Glutamatergic neuron (in vitro differentiated cells): Measurements from ENCODE around the gene AP4M1. TPM values are rescaled to one million over a fixed set of nuclear protein-coding genes. Genes with fewer than 3 reads are reported as not detected.

Experiments used
- DNase-seq: peaks from one replicate; pipeline ENCODE4 v3.0.0; 2022
- H3K27ac Mint-ChIP-seq: one replicate; pipeline ENCODE4 v1.8.0; 2020; ENCODE audit warnings: mild to moderate bottlenecking, mixed read lengths, inconsistent platforms; ENCODE audit not compliant: unreplicated experiment
- H3K27me3 Mint-ChIP-seq: one replicate; pipeline ENCODE4 v1.8.0; 2020; ENCODE audit warnings: mild to moderate bottlenecking, moderate library complexity, mixed read lengths, inconsistent platforms; ENCODE audit not compliant: unreplicated experiment
- H3K36me3 Mint-ChIP-seq: one replicate; pipeline ENCODE4 v1.8.0; 2020; ENCODE audit warnings: mild to moderate bottlenecking, mixed read lengths, inconsistent platforms; ENCODE audit not compliant: unreplicated experiment
- H3K4me1 Mint-ChIP-seq: one replicate; pipeline ENCODE4 v1.8.0; 2020; ENCODE audit warnings: mild to moderate bottlenecking, low read depth, mixed read lengths, inconsistent platforms; ENCODE audit not compliant: unreplicated experiment
- H3K4me3 Mint-ChIP-seq: one replicate; pipeline ENCODE4 v1.8.0; 2020; ENCODE audit warnings: mild to moderate bottlenecking, mixed read lengths, inconsistent platforms; ENCODE audit not compliant: unreplicated experiment
- H3K9me3 Mint-ChIP-seq: one replicate; pipeline ENCODE4 v1.8.0; 2020; ENCODE audit warnings: mild to moderate bottlenecking, moderate library complexity, mixed read lengths, inconsistent platforms; ENCODE audit not compliant: unreplicated experiment
- CTCF ChIP-seq: fragments of 200-600 bp; sonication (generic); IDR thresholded peaks from one replicate; pipeline ENCODE4 v1.5.0; 2021; ENCODE audit not compliant: partially characterized antibody, unreplicated experiment
- total RNA-seq: library from RNA; stranded (reverse); fragmentation: NEBNext Ultra II Directional; extraction: Animal tissue kit (Norgen Biotek cat#: 25700); gene quantifications from one replicate; pipeline ENCODE4 v1.2.1, GENCODE V29; 2021; ENCODE audit not compliant: unreplicated experiment

The AP4M1 gene
- total RNA-seq, 1 donor from 2014 or later, result 25.9 TPM

- no peaks in the 10 kb centered on the region for H3K36me3 Mint-ChIP-seq
- H3K4me1 Mint-ChIP-seq, result peaks cover 3% of the 10 kb centered on the region
- H3K27me3 Mint-ChIP-seq, result peaks cover 3% of the 10 kb centered on the region
- H3K4me3 Mint-ChIP-seq, result no peak overlapping the region
- peaks cover 2% of the 10 kb centered on the region for H3K9me3 Mint-ChIP-seq
- TF ChIP-seq CTCF, result no peak
- no peak for DNase-seq
- no peak overlapping the region for H3K27ac Mint-ChIP-seq
Observed at GRCh38 chr7:100132126-100132525, 30.7 kb downstream of the AP4M1 start.

GRCh38 chr7:100132697-100133151 lies 31.3 kb downstream of the AP4M1 start:
- H3K9me3 Mint-ChIP-seq, result peaks cover 2% of the 10 kb centered on the region
- peak; percentile 76 for TF ChIP-seq CTCF
- peak; percentile 77 for DNase-seq
- no peaks in the 10 kb centered on the region for H3K36me3 Mint-ChIP-seq
- H3K4me1 Mint-ChIP-seq, result peaks cover 3% of the 10 kb centered on the region
- H3K4me3 Mint-ChIP-seq, result no peak overlapping the region
- no peak overlapping the region for H3K27ac Mint-ChIP-seq
- H3K27me3 Mint-ChIP-seq, result peaks cover 3% of the 10 kb centered on the region

GRCh38 chr7:100137851-100138760 lies 36.7 kb downstream of the AP4M1 start:
- TF ChIP-seq CTCF, result no peak
- Mint-ChIP-seq H3K36me3 (no peaks in the 10 kb centered on the region), H3K27me3 (peaks cover 3% of the 10 kb centered on the region), H3K4me1 (no peaks in the 10 kb centered on the region), H3K4me3 (no peak overlapping the region), H3K9me3 (no peaks in the 10 kb centered on the region), H3K27ac (no peak overlapping the region)
- no peak for DNase-seq

GRCh38 chr7:100141555-100141949 lies 40.1 kb downstream of the AP4M1 start:
- Mint-ChIP-seq H3K9me3 (no peaks in the 10 kb centered on the region), H3K36me3 (no peaks in the 10 kb centered on the region)

More at GRCh38 chr7:100141555-100141949, 40.1 kb downstream of the AP4M1 start:
- Mint-ChIP-seq H3K27ac (no peak overlapping the region), H3K4me1 (no peaks in the 10 kb centered on the region), H3K4me3 (no peak overlapping the region), H3K27me3 (peaks cover 2% of the 10 kb centered on the region)
- DNase-seq, result no peak
- TF ChIP-seq CTCF, result no peak
